DMS79 (cell line): ENCODE results near the gene KCNQ5.

Experiments used
- DNase-seq: peaks from one replicate; lab custom pipeline; 2025; lab: John Stamatoyannopoulos, UW

The KCNQ5 gene

DNA sequence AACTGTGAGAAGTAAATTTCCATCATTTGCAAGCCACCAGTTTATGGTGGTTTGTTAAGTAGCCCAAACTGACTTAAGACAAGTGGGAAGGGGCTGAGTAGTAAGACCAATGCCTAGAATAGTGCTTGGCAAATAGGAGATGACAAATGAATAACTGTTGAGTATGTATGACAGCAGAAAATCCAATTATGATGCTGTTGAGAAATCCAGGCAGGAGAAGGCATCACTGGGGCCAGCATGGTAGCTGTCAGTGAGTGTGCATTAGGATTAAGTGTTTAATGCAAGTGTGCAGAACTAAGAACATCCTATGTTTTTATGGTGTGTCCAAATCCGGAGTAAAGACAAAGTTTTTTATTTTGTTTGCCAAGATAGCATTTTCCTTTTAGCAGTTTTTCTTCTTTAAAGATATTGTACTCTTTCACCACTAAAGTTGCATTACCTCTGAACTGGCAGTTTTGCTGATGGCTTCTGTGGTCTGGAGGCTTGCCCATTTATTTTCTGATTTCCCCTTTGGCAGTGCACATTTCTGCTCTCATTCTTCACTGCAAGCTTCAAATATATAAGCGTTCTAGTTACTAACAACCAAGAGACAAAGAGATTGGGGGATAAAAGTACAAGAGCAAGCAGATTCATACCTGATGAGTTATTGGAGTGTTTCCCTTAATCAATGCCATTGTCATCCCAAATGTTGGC lies 289.7 kb downstream of the KCNQ5 start:
- DNase-seq, result no peak

DNA sequence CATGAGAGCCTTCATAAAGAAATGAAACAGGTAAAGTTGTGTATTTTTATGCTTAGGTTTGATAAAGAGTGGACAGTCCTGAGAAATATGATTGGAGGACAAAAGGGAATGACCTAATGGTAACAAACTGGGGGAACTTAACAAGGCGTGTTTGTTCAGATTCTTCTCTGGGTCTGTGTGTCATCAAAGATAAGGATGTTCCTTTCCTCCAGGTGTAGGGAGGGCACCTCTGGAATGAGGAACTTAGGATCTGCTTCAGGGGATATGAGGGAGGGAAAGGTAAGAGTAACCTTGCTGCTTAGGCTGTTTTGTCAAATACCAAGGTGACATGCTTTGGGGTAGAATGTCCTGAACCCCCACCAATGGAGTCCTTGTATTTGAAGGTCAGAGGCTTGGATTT lies 291.9 kb downstream of the KCNQ5 start:
- DNase-seq, result no peak

DNA sequence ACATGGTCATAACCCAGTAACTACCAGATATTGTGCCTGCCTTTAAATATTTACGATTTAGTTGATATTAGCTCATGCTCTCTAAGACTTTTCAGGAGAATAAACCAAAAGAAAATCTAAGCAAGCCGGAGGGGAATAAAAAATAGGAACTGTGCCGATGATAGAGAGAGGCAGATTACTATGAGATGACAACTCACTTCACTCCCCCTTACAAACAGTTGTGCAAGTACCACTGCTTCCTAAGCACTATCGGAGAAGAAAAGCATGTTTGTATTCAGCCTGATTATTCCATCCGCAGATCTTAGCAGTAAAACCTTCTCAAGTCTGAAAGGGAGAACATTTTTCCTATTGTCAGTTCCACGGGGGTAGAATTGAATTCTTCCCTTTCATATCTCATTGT lies 294.4 kb downstream of the KCNQ5 start:
- no peak for DNase-seq

DNA sequence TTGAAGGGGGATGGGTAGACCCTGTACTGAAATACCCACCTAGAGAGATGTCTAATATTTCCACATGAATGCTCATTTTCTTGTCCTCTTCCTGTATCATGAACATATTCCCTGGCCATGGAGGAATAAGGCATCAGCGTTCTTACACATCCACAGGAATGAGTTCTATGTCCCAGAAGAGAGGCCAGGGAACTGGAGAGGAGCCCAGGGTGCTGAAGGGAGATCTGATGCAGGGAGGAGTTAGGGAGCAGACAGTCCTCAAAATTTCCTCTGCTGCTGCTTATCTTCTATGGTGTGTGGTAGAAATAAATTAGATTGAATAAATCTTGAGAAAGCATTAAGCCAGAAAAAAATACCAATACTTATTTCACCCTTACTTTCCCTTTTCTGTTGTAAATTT lies 295.0 kb downstream of the KCNQ5 start:
- no peak for DNase-seq

DNA sequence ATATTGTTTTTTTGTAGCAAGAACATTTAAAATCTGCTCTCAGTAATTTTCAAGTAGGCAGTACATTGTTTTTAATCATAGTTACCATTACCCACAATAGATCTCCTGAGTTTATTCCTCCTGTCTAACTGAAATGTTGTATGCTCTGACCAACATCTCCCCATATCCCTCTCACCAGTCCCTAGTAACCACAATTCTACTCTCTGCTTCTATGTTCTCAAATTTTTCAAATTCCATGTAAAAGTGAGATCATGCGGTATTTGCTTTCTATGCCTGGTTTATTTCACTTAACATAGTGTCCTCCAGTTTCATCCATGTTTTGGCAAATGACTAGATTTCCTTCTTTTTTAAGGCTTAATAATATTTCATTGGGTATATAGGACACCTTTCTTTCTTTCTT lies 300.5 kb downstream of the KCNQ5 start:
- no peak for DNase-seq

DNA sequence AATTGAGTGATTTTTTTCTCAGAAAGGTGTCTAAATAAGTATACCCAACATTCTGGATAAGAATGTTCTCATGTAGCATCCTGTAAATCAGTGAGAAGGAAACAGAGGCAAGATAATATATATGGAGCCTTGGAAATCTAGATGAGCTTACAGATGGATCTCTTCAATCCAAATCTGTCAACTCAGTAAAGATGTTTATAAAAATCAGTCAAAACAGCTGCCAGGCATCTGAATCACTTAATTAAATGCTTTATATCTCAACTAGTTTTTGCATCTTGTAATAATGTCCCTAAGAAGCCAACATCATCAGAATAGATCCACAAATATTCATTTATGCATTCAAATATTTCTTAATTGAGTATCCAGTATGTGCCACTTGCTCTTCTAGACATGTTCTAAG lies 303.3 kb downstream of the KCNQ5 start:
- DNase-seq, result no peak

DNA sequence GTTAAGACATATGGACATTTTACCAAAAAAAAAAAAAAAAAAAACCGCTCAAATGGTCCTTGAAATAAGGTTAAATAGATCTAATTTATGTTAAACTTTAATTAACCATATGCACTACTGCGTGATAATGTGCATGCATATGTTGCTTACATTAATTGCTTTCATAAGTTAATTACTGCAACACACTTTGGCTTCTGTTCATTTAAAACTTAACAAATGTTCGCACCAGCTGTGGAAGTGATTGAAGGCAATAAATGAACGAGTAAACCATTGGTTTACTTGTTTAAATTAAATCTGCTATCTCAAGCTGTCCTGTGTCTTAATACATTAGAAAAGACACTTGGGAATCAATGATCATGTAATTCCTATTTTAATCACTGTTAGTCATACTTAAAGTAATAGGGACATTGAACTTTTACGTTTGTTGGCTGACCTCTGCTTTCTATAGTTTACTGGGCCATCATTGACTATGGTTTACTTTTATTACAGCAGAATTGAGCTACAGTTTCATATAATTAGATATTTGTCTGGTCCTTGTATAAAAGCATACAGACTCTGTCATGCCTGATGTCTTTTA lies 308.8 kb downstream of the KCNQ5 start:
- DNase-seq, result no peak

DNA sequence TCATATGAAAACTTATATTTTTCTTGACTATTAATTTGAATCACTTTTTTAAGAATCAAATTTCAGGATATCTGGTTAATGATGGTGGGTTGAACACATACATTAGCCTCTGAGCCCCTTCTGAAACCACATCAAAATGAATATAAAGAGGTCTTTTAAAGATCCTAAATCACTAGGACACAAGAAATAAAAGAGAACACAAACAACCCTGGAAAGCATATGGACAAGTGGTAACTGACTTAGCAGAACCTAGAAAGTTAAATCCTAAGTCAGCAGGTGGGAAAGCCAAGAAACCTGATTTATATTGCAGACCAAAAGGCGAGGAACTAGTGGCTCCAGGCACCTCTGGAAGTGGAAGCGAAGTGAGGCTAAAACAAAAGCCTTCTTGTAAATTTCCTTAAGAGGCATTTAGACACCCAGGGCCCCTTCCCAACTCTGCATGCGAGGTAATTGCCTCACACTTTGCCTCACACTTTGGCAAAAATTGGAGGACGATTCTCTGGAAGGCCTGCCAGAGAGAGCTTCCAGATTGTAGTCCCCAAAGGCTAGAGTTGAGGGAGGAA lies 309.5 kb downstream of the KCNQ5 start:
- DNase-seq, result no peak

DNA sequence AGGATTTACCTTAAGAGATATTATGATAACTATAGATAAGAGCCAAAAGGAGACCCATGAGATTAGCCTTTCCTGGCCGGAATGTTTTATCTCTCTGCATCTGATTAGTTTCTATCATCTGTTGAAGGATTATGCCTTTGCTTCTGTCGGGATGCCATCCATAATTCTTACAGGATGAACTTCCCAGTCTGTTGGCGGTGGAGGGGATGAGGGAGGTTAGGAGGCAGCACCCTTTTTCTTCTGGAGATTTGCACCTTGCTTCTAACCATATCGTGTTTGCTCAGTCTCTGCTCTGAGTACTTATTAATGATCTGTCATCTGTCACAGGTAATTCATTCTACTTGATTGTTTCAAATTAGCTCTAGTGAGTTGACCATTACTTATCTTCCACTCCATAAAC lies 311.4 kb downstream of the KCNQ5 start:
- no peak for DNase-seq

DNA sequence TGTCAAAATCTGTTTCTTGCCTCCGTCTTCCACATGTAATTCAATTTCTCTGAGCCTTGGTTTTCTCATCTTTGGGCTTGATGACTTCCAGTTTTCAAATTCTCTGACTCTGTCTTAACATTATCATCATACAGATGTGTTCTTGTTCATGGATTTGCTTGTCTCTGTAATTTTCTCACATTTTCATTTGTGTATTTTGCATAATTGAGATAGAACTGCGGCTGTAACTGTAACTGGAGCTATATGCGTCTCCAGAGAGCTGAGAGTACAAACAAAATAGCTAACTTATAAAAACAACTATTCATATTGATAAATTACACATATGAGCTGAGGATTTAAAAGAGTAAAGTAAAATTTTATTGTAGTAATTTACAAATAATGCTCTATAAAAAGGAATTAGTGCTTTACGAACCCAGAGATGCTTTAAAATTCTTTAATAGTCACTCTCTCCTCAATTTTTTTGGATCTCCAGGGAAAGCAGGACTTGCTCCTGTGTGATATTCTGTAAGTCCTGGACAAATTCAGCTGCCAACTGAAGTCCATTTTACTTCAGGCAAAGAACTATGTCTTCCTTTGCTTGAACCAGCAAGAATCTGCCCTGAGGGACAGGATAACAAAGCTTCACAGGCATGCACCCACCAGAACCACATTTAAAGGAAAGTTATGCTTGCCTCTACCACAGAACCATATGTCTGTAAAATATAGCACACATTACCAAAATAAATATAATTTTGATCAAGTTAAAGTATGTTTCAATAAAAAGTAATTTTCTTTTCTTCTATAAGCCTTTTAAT lies 315.1 kb downstream of the KCNQ5 start:
- no peak for DNase-seq

DNA sequence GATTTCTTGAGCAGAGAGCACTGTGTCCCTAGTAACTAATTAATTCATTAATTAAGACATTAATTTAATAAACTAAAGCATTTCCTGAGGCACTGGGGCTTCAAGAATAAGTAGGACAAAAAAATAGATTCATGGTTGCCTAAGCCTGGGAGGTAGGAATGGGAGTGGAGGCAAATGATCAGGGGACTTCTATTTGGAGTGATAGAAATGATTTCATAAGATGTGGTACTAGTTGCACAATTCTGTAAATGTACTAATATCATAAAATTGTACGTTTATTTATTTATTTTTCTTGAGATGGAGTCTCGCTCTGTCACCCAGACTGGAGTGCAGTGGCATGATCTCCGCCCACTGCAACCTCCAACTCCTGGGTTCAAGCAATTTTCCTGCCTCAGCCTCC lies 316.2 kb downstream of the KCNQ5 start:
- DNase-seq, result no peak

DNA sequence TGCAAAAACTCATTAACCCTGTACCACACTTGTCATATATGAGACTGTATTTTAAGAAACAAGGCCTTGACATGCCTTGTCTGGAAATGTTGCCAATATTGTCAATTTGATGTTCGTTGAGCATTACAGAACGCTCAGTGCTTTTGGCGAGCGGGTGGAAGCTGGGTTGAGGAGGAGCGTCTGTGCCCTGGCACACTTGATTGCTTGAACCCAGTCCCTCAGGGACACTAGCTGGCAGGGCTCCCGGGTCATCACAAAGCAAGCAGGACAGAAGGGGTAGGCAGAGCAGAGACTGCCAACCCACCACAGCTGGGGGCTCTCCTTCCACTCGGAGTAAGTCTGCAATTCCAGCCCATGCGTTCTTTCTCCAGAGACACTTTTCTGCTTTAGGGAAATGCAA lies 317.1 kb downstream of the KCNQ5 start:
- no peak for DNase-seq

DNA sequence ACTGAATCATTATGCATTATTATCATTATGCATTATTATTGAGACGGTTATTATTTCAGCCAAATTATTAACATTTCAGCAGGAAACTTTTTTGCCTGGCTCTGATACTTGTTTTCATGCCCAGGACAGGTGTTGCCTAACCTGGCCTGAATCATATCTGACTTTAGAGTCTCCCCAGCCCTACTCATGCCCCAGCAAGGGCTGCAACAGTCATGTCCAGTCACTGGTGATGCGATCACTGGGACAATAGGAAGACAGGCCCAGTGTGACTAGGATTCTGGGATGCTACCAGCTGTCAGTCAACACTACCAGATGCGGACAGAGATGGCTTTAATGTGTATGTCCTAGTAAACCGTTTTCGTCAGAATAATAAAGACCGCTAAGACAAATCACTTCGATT lies 318.4 kb downstream of the KCNQ5 start:
- DNase-seq, result no peak

DNA sequence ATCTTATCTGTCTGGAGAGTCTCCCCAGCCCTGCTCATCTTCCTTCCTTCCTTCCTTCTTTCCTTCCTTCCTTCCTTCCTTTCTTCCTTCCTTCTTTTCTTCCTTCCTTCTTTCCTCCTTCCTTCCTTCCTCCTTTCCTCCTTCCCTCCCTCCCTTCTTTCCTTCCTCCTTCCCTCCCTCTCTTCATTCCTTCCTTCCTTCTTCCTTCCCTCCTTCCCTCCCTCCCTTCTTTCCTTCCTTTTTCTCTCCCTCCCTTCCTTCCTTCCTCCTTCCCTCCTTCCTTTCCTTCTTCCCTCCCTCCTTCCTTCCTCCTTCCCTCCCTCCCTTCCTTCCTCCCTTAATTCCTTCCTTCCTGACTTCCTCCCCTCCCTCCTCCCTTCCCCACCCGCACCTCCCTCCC lies 319.4 kb downstream of the KCNQ5 start:
- no peak for DNase-seq

DNA sequence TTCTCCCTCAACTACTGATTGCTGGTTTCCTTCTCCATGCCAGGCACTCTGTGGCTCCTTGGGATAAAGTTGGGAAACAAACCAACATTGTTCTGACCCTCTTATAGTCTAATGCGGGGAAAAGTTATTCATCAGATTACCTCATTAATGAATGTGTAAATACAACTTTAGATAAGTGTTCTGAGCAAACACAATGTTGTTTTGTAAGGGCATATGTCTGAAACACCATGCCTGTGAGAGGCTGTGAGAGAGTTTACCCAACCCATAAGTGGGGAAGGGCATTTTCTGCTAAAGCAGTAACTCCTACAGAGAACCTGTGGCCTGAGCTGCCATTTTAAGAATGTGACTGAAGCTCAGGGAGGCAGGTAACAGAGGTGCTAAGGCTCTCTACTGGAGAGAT lies 319.9 kb downstream of the KCNQ5 start:
- DNase-seq, result no peak

DNA sequence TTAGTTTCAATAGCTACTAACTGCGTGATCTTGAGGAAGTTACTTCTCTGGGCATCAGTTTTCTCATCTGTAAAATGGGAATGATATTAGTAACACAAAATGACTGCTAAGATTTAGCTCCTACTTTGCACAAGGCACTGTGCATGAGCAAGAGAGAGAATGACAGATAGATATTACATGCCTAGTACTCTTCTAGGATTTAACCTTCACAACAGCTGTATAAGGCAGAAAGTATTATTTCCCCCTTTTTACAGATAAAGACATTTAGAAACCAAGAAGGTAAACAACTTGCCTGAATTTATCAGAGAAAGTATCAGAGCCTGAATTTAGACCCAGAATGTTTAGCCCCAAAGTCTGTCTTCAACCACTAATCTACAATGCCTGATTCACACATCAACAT lies 321.8 kb downstream of the KCNQ5 start:
- no peak for DNase-seq

DNA sequence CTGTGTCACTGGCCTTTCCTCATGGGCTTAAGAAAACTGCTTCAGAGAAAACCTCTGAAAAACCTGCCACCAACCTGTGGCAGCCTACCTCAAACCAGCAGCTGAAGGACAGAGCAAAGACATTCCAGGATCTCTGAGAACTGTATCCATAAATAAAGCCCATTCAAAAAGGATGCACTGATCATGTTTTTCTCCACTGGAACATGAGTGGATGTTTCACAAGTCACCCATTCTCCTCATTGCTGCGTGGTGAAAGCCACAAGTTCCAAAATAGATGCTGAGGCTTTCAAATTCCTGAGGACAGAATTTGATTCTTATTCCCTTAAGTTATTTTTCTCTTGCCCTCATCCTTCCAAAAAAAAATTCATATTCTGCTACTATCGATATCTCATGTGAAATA lies 322.8 kb downstream of the KCNQ5 start:
- no peak for DNase-seq

DNA sequence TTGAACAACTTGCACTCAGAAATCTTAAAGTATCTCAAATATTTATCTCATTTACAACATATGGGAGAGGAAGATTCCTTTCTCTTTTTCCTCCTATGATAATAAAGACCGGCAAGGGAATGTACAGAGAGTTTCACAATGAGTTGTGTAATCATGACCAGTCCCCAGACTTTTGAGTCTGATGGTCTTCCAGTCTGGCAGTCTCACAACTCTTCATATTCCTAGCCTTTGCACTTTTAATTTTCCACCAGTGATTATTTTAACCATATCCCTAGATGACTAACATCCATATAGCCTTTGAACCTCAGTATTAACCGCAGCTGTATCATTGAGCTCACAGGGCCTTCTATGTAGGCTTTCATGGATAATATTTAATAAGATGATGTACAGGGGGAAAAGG lies 324.9 kb downstream of the KCNQ5 start:
- no peak for DNase-seq

DNA sequence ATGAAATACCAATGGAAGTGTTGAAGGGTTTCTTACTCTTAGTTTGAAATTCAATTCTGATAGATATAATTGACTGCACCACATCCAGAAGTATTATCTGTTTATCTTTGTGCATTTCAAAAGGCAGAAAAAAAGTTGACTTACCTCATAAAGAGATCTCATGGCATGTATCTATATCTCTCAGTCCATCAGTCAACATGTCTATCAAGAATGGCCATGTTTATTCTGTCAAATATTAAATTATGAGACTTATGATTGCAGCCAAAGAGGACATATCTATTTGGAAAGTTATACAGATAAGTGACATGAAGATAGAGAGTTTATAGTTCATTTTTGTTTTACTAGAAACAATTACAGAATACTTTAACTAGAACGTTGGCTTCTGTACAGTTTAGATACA lies 325.7 kb downstream of the KCNQ5 start:
- DNase-seq, result no peak

DNA sequence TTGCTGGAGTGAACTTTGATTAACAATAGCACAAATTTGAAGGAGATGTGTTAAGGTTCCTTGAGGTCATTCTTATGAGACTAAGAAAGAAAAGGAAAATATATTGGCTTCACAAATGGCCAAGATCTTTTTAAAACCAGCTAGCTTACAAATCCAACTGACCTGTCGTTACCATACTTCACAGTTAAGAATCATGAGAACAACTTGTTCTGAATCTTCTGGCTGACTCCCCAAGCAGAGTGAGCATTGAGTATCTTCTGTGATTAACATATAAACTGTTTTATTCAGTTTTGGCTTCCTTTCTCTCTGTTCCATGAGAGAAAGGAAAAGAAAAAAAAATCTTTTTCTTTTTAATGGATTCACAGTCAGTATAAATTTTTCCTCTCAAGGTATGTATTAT lies 326.3 kb downstream of the KCNQ5 start:
- no peak for DNase-seq

DNA sequence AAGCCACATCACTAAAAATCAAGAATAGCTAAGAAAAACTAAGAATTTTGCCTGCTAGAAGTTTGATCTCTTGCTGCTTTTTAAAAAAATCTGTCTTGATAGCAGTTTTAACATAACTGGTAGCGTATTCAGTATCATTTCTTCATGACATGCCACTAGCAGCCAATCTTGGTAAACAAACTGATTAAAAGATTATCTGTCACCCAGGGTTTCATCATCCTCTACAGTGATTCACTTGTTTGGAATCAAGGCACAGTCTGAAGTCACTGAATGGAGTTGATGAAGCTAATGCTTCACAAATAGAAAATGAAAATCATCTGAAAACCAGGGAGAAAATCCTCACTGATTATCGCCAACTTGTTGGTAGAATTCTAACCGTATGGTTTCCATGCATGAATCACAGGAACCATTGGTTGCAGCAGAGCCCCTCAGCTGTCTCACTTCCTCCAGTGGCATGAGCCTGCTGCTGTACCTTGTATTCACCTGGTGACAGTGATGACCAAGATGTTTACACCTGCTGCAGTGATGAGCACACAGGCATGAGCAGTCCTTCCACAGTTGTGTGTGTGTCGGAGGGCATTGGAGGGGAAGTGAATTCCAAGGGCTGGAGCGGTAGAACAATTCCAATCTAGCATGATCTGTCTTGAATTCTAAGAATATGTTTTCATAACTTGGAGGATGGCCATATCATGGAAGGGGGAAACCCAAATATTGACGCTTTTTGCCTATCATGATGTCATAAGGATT lies 328.4 kb downstream of the KCNQ5 start:
- no peak for DNase-seq

DNA sequence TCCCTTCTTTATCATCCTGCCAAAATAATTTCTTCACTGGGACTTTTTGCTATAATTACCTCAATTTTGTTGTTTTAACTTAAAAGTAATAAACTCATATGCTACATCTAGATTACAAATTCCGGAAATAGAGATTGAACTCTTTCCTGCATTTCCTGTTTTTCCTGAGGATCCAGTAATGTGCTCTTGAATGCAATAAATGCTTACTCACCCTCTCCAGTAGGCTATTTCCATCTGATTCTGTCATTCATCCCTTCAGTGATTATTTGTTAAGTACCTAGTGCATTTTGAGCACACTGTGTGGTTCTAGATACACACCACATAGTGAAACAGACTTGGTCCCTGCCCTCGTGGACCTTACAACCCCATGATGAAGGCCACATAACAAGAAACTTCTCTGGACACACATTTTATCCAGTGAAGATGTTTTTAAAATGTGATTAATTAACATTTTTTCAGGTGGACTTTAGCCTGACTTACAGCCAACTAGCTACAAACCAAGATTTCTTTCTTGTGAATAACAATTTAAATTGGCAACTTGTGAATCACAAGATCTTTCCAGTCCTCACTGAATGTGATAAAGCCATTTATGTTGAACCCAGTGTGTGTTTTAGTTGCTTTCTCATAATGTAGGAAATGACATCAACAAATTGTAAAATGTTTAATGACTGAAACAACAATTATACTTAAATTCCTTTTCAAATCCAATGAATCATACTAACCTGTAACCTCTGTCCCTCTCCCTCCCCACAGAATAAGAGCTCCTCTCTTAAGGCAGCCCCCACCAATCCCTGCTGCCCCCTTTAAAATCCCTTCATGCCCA lies 331.2 kb downstream of the KCNQ5 start:
- DNase-seq, result no peak
